ENCODE measurements around the gene ARPC5L. TPM values are rescaled to one million over a fixed set of nuclear protein-coding genes. Genes with fewer than 3 reads are reported as not detected.

The ARPC5L gene
- 45.8 and 62.0 TPM in 2 replicates for polyA plus RNA-seq (2011; rRNA removed)
- 17.5 and 18.3 TPM in 2 replicates for polyA minus RNA-seq (2011; rRNA and poly(A)+ RNA removed)

- CTCF ChIA-PET, result interaction anchor here (1.0 to 7.1 kb wide), 4 partner anchors 9 to 99 kb away, joined by 3 to 68 read pairs (median 15); partner anchors contain the start of genes NR6A1 and WDR38
Measured at GRCh38 chr9:124861342-124862229, at the start of gene ARPC5L, which contains the start of gene RPL35. Gene ARPC5L (plus strand): TSS chr9:124862130. CDS start chr9:124869291, 7,161 bp downstream. Gene RPL35 (minus strand): TSS chr9:124861957. CDS start chr9:124861912, 45 bp downstream.

GRCh38 chr9:124812441-124812876, 49.5 kb upstream of the ARPC5L start:
- H3K9me3 ChIP-seq (ENCODE audit: control insufficient read depth, insufficient read depth, low read length), result peaks cover 9% of the 10 kb centered on the region; the same call in 1 of the 2 replicates
- CTCF ChIA-PET, result interaction anchor here (1.0 to 3.0 kb wide), 3 partner anchors 27 to 41 kb away, joined by 4 to 10 read pairs (median 7); partner anchors contain the start of gene WDR38
- no peaks in the 10 kb centered on the region for H3K27me3 ChIP-seq (ENCODE audit: control insufficient read depth, insufficient read depth, low read length)
- H3K4me3 ChIP-seq (ENCODE audit: low read depth, low read length), result no peak overlapping the region
- peak; percentile 95 for DNase-seq (ENCODE audit: low read depth, low spot score)
- peak overlapping the region; percentile 98 for H3K27ac ChIP-seq (ENCODE audit: low read depth, low read length)
- peak; percentile 18; the same call in 1 of the 2 replicates for TF ChIP-seq CTCF (IDR thresholded peaks at IDR 0.05; ENCODE audit: low read depth, low read length)
- POLR2A ChIA-PET, result interaction anchor here (0.5 to 3.4 kb wide), 7 partner anchors 11 to 38 kb away, joined by 3 to 27 read pairs (median 3); partner anchors contain the start of gene OLFML2A

More at GRCh38 chr9:124861342-124862229, at the start of gene ARPC5L, which contains the start of gene RPL35:
- H3K27ac ChIP-seq (ENCODE audit: low read depth, low read length), result peak within 1 kb of the TSS; percentile 81
- H3K27me3 ChIP-seq (ENCODE audit: control insufficient read depth, insufficient read depth, low read length), result no peaks in the 10 kb centered on the region
- DNase-seq (ENCODE audit: low read depth, low spot score), result peak; percentile 72
- H3K9me3 ChIP-seq (ENCODE audit: control insufficient read depth, insufficient read depth, low read length), result peaks cover 3% of the 10 kb centered on the region; the same call in 1 of the 2 replicates
- POLR2A ChIA-PET, result interaction anchor here (0.6 to 2.2 kb wide), 17 partner anchors 11 to 380 kb away, joined by 3 to 26 read pairs (median 5); partner anchors contain the start of genes HSPA5, NR6A1 and OLFML2A
- peak; percentile 19 for TF ChIP-seq CTCF (IDR thresholded peaks at IDR 0.05; ENCODE audit: low read depth, low read length)
- H3K4me3 ChIP-seq (ENCODE audit: low read depth, low read length), result peak within 1 kb of the TSS; percentile 95

GRCh38 chr9:124813041-124813440, 48.9 kb upstream of the ARPC5L start:
- CTCF ChIA-PET, result interaction anchor here (0.7 to 3.0 kb wide), 7 partner anchors 27 to 81 kb away, joined by 3 to 16 read pairs (median 7); partner anchors contain the start of genes NR6A1, OLFML2A and WDR38
- peaks cover 9% of the 10 kb centered on the region; the same call in 1 of the 2 replicates for H3K9me3 ChIP-seq (ENCODE audit: control insufficient read depth, insufficient read depth, low read length)
- H3K27me3 ChIP-seq (ENCODE audit: control insufficient read depth, insufficient read depth, low read length), result no peaks in the 10 kb centered on the region
- H3K4me3 ChIP-seq (ENCODE audit: low read depth, low read length), result no peak overlapping the region
- H3K27ac ChIP-seq (ENCODE audit: low read depth, low read length), result peak overlapping the region; percentile 98
- POLR2A ChIA-PET, result interaction anchor here (3.4 kb wide), 1 partner anchor 33 kb away, joined by 27 read pairs; no protein-coding TSS in a partner anchor
- TF ChIP-seq CTCF (IDR thresholded peaks at IDR 0.05; ENCODE audit: low read depth, low read length), result no peak
- no peak for DNase-seq (ENCODE audit: low read depth, low spot score)

- Histone ChIP-seq H3K27me3 (ENCODE audit: control insufficient read depth, insufficient read depth, low read length) (no peaks in the 10 kb centered on the region), H3K27ac (ENCODE audit: low read depth, low read length) (peak overlapping the region; percentile 98), H3K4me3 (ENCODE audit: low read depth, low read length) (no peak overlapping the region), H3K9me3 (ENCODE audit: control insufficient read depth, insufficient read depth, low read length) (peaks cover 9% of the 10 kb centered on the region; the same call in 1 of the 2 replicates)
- no peak for TF ChIP-seq CTCF (IDR thresholded peaks at IDR 0.05; ENCODE audit: low read depth, low read length)
- no peak for DNase-seq (ENCODE audit: low read depth, low spot score)
- ChIA-PET CTCF (interaction anchor here (0.5 to 3.0 kb wide), 7 partner anchors 26 to 285 kb away, joined by 3 to 16 read pairs (median 6); partner anchors contain the start of genes NR6A1, OLFML2A and WDR38), POLR2A (interaction anchor here (0.9 kb wide), 1 partner anchor 39 kb away, joined by 3 read pairs; no protein-coding TSS in a partner anchor)
Measured at GRCh38 chr9:124813501-124814163, 48.3 kb upstream of the ARPC5L start.

Data from AG04450 (cell line).